ENCODE measurements around the gene TP53TG3C.
"Not testable (repeated sequence)": the region's sequence is repeated elsewhere in the genome, so short reads cannot be mapped to it uniquely, and the experiment has no call there.

Gene TP53TG3C, protein sequence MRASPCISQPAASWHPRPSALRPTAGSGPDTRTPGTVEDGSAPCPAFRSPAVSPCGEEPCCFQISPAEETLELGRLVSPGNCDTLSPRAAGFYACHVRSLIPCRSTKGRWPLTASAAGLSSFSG

DNA sequence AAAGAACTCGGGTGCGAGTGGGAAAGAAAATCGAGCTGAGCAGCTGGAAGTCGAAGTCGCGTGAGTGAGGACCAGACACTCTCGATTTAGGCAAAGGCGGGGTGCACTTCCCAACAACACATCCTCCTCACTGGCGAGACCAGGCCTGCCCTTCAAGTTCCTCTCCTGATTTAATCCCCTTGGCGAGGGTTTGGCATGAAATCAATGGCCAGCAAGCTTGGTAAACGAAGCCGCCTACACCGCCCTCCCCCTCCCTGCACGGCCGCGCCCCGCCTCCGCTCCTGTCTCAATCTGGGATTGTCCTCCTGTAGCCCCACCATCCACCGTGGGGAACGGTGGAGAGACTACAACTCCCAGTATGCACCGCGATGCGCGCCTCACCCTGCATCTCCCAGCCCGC lies at the start of gene TP53TG3C:
Gene TP53TG3C, plus strand, starts transcription at position 301 of the 400 bp plus-strand sequence. Its CDS starts 68 bp downstream, at position 369.
- H3K4me3 ChIP-seq, H3K27ac ChIP-seq: not testable (repeated sequence)
